Measurements from ENCODE around the gene MMP14. TPM values are rescaled to one million over a fixed set of nuclear protein-coding genes. Genes with fewer than 3 reads are reported as not detected.

MMP14 gene
- total RNA-seq, 2 experiments from 2014 or later = 3.1 to 4.9 TPM

- H3K27me3 Mint-ChIP-seq = no peaks in the 10 kb centered on the region
- ATAC-seq (ENCODE audit: low read depth) (no peak), DNase-seq (no peak)
- H3K4me3 Mint-ChIP-seq = no peak overlapping the region
- peaks cover 8% of the 10 kb centered on the region for H3K4me1 Mint-ChIP-seq
- POLR2A ChIA-PET = interaction anchor here (0.6 to 1.2 kb wide), 2 partner anchors 14 to 20 kb away, joined by 3 to 5 read pairs; no protein-coding TSS in a partner anchor
- peaks cover 6% of the 10 kb centered on the region for H3K36me3 Mint-ChIP-seq
- no peaks in the 10 kb centered on the region for H3K9me3 Mint-ChIP-seq
- H3K27ac Mint-ChIP-seq = no peak overlapping the region
Measured at GRCh38 chr14:22892488-22892887, 56.1 kb downstream of the MMP14 start.

GRCh38 chr14:22893706-22894105 is 57.3 kb downstream of the MMP14 start:
- H3K4me1 Mint-ChIP-seq = peaks cover 6% of the 10 kb centered on the region
- ATAC-seq (ENCODE audit: low read depth) = no peak
- no peaks in the 10 kb centered on the region for H3K27me3 Mint-ChIP-seq
- POLR2A ChIA-PET = interaction anchor here (0.6 kb wide), 1 partner anchor 35 kb away, joined by 3 read pairs; no protein-coding TSS in a partner anchor
- H3K27ac Mint-ChIP-seq = no peak overlapping the region
- H3K36me3 Mint-ChIP-seq = peaks cover 9% of the 10 kb centered on the region
- no peak overlapping the region for H3K4me3 Mint-ChIP-seq
- no peaks in the 10 kb centered on the region for H3K9me3 Mint-ChIP-seq
- no peak for DNase-seq

- DNase-seq (no peak), ATAC-seq (ENCODE audit: low read depth) (no peak)
- no peak overlapping the region for H3K27ac Mint-ChIP-seq
- POLR2A ChIA-PET = no interaction called here
- H3K27me3 Mint-ChIP-seq = no peaks in the 10 kb centered on the region
- no peaks in the 10 kb centered on the region for H3K9me3 Mint-ChIP-seq
- H3K4me1 Mint-ChIP-seq = peaks cover 6% of the 10 kb centered on the region
- no peak overlapping the region for H3K4me3 Mint-ChIP-seq
- H3K36me3 Mint-ChIP-seq = peaks cover 13% of the 10 kb centered on the region
Measured at GRCh38 chr14:22895402-22895801, 59.0 kb downstream of the MMP14 start.

- ATAC-seq (ENCODE audit: low read depth) = no peak
- no peak overlapping the region for H3K27ac Mint-ChIP-seq
Measured at GRCh38 chr14:22896356-22896755, 60.0 kb downstream of the MMP14 start.

GRCh38 chr14:22896760-22897159 is 60.4 kb downstream of the MMP14 start:
- no peak for ATAC-seq (ENCODE audit: low read depth)

More at GRCh38 chr14:22896356-22896755, 60.0 kb downstream of the MMP14 start:
- no peak overlapping the region for H3K4me3 Mint-ChIP-seq
- no peak for DNase-seq
- H3K27me3 Mint-ChIP-seq = no peaks in the 10 kb centered on the region
- peaks cover 12% of the 10 kb centered on the region for H3K4me1 Mint-ChIP-seq
- H3K36me3 Mint-ChIP-seq = peaks cover 15% of the 10 kb centered on the region
- POLR2A ChIA-PET = interaction anchor here (0.7 to 0.8 kb wide), 2 partner anchors 16 to 25 kb away, joined by 3 read pairs; no protein-coding TSS in a partner anchor
- H3K9me3 Mint-ChIP-seq = no peaks in the 10 kb centered on the region

GRCh38 chr14:22897357-22897756 is 61.0 kb downstream of the MMP14 start:
- peaks cover 15% of the 10 kb centered on the region for H3K4me1 Mint-ChIP-seq
- ATAC-seq (ENCODE audit: low read depth) (no peak), DNase-seq (no peak)
- H3K4me3 Mint-ChIP-seq = no peak overlapping the region
- POLR2A ChIA-PET = interaction anchor here (0.7 kb wide), 1 partner anchor 25 kb away, joined by 3 read pairs; no protein-coding TSS in a partner anchor
- H3K36me3 Mint-ChIP-seq = peaks cover 23% of the 10 kb centered on the region
- H3K9me3 Mint-ChIP-seq = no peaks in the 10 kb centered on the region
- no peaks in the 10 kb centered on the region for H3K27me3 Mint-ChIP-seq
- H3K27ac Mint-ChIP-seq = no peak overlapping the region

More at GRCh38 chr14:22896760-22897159, 60.4 kb downstream of the MMP14 start:
- POLR2A ChIA-PET = interaction anchor here (0.7 to 0.8 kb wide), 3 partner anchors 16 to 26 kb away, joined by 3 read pairs; no protein-coding TSS in a partner anchor
- Mint-ChIP-seq H3K4me1 (peaks cover 14% of the 10 kb centered on the region), H3K27ac (no peak overlapping the region), H3K36me3 (peaks cover 19% of the 10 kb centered on the region), H3K4me3 (no peak overlapping the region), H3K9me3 (no peaks in the 10 kb centered on the region), H3K27me3 (no peaks in the 10 kb centered on the region)
- no peak for DNase-seq

Other genes with a start within 250 kb of the MMP14 start
- 100 to 1,000 TPM; 124 to 148 TPM for gene DAD1, start 247.4 kb upstream of the MMP14 start, total RNA-seq
- 10 to 100 TPM; 13.0 to 17.9 TPM for gene ABHD4, start 238.3 kb upstream of the MMP14 start, total RNA-seq
- not detected for gene OR6J1, start 192.2 kb upstream of the MMP14 start, total RNA-seq
- 100 to 1,000 TPM; 127 to 130 TPM for gene OXA1L, start 69.9 kb upstream of the MMP14 start, total RNA-seq
- 1 to 10 TPM in 1 of 2 experiments, under 1 TPM in 1; 0.89 to 2.5 TPM for gene SLC7A7, start 21.1 kb upstream of the MMP14 start, total RNA-seq
- 10 to 100 TPM; 76.6 to 86.5 TPM for gene MRPL52, start 6.7 kb upstream of the MMP14 start, total RNA-seq
- 10 to 100 TPM; 59.9 to 63.1 TPM for gene LRP10, start 35.2 kb downstream of the MMP14 start, total RNA-seq
- 1 to 10 TPM; 1.2 TPM for gene REM2, start 46.6 kb downstream of the MMP14 start, total RNA-seq
- gene RBM23, start 82.6 kb downstream of the MMP14 start, total RNA-seq = 10 to 100 TPM; 91.7 to 98.0 TPM
- gene PRMT5, start 92.8 kb downstream of the MMP14 start, total RNA-seq = 10 to 100 TPM; 35.7 to 40.1 TPM
- gene HAUS4, start 120.5 kb downstream of the MMP14 start, total RNA-seq = 10 to 100 TPM; 60.5 to 62.6 TPM
- gene AJUBA, start 146.0 kb downstream of the MMP14 start, total RNA-seq = 1 to 10 TPM in 1 of 2 experiments, under 1 TPM in 1; 0.97 to 1.3 TPM
- 10 to 100 TPM; 11.4 to 11.6 TPM for gene C14orf93, start 173.6 kb downstream of the MMP14 start, total RNA-seq
- gene PSMB5, start 198.3 kb downstream of the MMP14 start, total RNA-seq = 10 to 100 TPM; 49.0 to 54.5 TPM
- gene PSMB11, start 205.6 kb downstream of the MMP14 start, total RNA-seq = not detected
- gene CDH24, start 220.9 kb downstream of the MMP14 start, total RNA-seq = 1 to 10 TPM; 2.3 to 2.4 TPM